ENCODE results near the gene PREX1. TPM values are rescaled to one million over a fixed set of nuclear protein-coding genes. Genes with fewer than 3 reads are reported as not detected.

Gene PREX1
- total RNA-seq, 1 experiment from 2014 or later = 20.0 TPM

- Histone ChIP-seq H3K36me3 (ENCODE audit: control insufficient read depth, insufficient read depth, low read length) (no peaks in the 10 kb centered on the region), H3K4me1 (ENCODE audit: control insufficient read depth, insufficient read depth, low read length) (no peaks in the 10 kb centered on the region), H3K9me3 (ENCODE audit: control insufficient read depth, insufficient read depth, low read depth, low read length) (no peaks in the 10 kb centered on the region), H3K27ac (ENCODE audit: low read length) (no peak overlapping the region), H3K4me3 (ENCODE audit: low read depth in 2 of 2, low read length in 2 of 2) (no peak overlapping the region), H3K27me3 (ENCODE audit: control insufficient read depth, insufficient read depth, low read length) (no peaks in the 10 kb centered on the region)
- TF ChIP-seq, protein P1, sequence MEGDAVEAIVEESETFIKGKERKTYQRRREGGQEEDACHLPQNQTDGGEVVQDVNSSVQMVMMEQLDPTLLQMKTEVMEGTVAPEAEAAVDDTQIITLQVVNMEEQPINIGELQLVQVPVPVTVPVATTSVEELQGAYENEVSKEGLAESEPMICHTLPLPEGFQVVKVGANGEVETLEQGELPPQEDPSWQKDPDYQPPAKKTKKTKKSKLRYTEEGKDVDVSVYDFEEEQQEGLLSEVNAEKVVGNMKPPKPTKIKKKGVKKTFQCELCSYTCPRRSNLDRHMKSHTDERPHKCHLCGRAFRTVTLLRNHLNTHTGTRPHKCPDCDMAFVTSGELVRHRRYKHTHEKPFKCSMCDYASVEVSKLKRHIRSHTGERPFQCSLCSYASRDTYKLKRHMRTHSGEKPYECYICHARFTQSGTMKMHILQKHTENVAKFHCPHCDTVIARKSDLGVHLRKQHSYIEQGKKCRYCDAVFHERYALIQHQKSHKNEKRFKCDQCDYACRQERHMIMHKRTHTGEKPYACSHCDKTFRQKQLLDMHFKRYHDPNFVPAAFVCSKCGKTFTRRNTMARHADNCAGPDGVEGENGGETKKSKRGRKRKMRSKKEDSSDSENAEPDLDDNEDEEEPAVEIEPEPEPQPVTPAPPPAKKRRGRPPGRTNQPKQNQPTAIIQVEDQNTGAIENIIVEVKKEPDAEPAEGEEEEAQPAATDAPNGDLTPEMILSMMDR (IDR thresholded peaks at IDR 0.05) = no peak
- intact Hi-C loops (cut with micrococcal nuclease; ENCODE audit: unreplicated experiment) (no loop called here), in situ Hi-C loops (cut with HindIII; ENCODE audit: low pct_unique_long_range_greater_than_20kb, low sequenced_read_pairs) (no loop called here)
- DNase-seq (ENCODE audit: low read depth, low spot score) (no peak), ATAC-seq (no peak)
- BruUV-seq (replicated peaks) = no TSS peak
- CTCF ChIA-PET = no interaction called here
- POLR2A ChIA-PET = interaction anchor here (0.6 kb wide), 1 partner anchor 56 kb away, joined by 3 read pairs; no protein-coding TSS in a partner anchor
Observed at GRCh38 chr20:48729538-48729937, 98.3 kb downstream of the PREX1 start.

- no TSS peak for BruUV-seq (replicated peaks)
- POLR2A ChIA-PET = no interaction called here
- Histone ChIP-seq H3K27me3 (ENCODE audit: control insufficient read depth, insufficient read depth, low read length) (no peaks in the 10 kb centered on the region), H3K27ac (ENCODE audit: low read length) (no peak overlapping the region), H3K4me3 (ENCODE audit: low read depth in 2 of 2, low read length in 2 of 2) (no peak overlapping the region), H3K4me1 (ENCODE audit: control insufficient read depth, insufficient read depth, low read length) (peaks cover 6% of the 10 kb centered on the region), H3K9me3 (ENCODE audit: control insufficient read depth, insufficient read depth, low read depth, low read length) (no peaks in the 10 kb centered on the region), H3K36me3 (ENCODE audit: control insufficient read depth, insufficient read depth, low read length) (no peaks in the 10 kb centered on the region)
- no peak for TF ChIP-seq POLR2AphosphoS5 (IDR thresholded peaks at IDR 0.05; ENCODE audit: low read depth, low read length)
- TF ChIP-seq, protein P2, sequence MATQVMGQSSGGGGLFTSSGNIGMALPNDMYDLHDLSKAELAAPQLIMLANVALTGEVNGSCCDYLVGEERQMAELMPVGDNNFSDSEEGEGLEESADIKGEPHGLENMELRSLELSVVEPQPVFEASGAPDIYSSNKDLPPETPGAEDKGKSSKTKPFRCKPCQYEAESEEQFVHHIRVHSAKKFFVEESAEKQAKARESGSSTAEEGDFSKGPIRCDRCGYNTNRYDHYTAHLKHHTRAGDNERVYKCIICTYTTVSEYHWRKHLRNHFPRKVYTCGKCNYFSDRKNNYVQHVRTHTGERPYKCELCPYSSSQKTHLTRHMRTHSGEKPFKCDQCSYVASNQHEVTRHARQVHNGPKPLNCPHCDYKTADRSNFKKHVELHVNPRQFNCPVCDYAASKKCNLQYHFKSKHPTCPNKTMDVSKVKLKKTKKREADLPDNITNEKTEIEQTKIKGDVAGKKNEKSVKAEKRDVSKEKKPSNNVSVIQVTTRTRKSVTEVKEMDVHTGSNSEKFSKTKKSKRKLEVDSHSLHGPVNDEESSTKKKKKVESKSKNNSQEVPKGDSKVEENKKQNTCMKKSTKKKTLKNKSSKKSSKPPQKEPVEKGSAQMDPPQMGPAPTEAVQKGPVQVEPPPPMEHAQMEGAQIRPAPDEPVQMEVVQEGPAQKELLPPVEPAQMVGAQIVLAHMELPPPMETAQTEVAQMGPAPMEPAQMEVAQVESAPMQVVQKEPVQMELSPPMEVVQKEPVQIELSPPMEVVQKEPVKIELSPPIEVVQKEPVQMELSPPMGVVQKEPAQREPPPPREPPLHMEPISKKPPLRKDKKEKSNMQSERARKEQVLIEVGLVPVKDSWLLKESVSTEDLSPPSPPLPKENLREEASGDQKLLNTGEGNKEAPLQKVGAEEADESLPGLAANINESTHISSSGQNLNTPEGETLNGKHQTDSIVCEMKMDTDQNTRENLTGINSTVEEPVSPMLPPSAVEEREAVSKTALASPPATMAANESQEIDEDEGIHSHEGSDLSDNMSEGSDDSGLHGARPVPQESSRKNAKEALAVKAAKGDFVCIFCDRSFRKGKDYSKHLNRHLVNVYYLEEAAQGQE (IDR thresholded peaks at IDR 0.05; ENCODE audit: insufficient read depth in 1 of 2, low read depth in 2 of 2, low read length in 1 of 2) = no peak
- no peak for TF ChIP-seq SIN3A (IDR thresholded peaks at IDR 0.05; ENCODE audit: borderline replicate concordance, insufficient read depth, low read depth, low read length)
- TF ChIP-seq, protein P1 (IDR thresholded peaks at IDR 0.05) = no peak
- CTCF ChIA-PET = no interaction called here
- DNase-seq (ENCODE audit: low read depth, low spot score) (no peak), ATAC-seq (no peak)
- in situ Hi-C loops (cut with HindIII; ENCODE audit: low pct_unique_long_range_greater_than_20kb, low sequenced_read_pairs) (no loop called here), intact Hi-C loops (cut with micrococcal nuclease; ENCODE audit: unreplicated experiment) (no loop called here)
Observed at GRCh38 chr20:48728042-48728825, 99.6 kb downstream of the PREX1 start.

Data from Panc1 (cell line).